Stimulated activated naive CD8-positive, alpha-beta T cell treated with anti-CD3 and anti-CD28 coated beads, Interleukin-15, Interleukin-2, amounts not matched to agents 100 ng/mL and 50 ng/mL, for 24 hours (primary cell): ENCODE data around the gene ERC2.

Experiments used
- H3K27ac Mint-ChIP-seq: one replicate; pipeline ENCODE4 v1.8.0; 2021; ENCODE audit warnings: mild to moderate bottlenecking, mixed read lengths
- H3K27me3 Mint-ChIP-seq: one replicate; pipeline ENCODE4 v1.8.0; 2021; ENCODE audit warnings: mixed read lengths
- H3K36me3 Mint-ChIP-seq: one replicate; pipeline ENCODE4 v1.8.0; 2021; ENCODE audit warnings: low read depth, mixed read lengths
- H3K4me1 Mint-ChIP-seq: one replicate; pipeline ENCODE4 v1.8.0; 2021; ENCODE audit warnings: low read depth, mixed read lengths
- H3K4me3 Mint-ChIP-seq: one replicate; pipeline ENCODE4 v1.8.0; 2021; ENCODE audit warnings: mild to moderate bottlenecking, mixed read lengths
- H3K9me3 Mint-ChIP-seq: one replicate; pipeline ENCODE4 v1.8.0; 2021; ENCODE audit warnings: mixed read lengths

The ERC2 gene

DNA sequence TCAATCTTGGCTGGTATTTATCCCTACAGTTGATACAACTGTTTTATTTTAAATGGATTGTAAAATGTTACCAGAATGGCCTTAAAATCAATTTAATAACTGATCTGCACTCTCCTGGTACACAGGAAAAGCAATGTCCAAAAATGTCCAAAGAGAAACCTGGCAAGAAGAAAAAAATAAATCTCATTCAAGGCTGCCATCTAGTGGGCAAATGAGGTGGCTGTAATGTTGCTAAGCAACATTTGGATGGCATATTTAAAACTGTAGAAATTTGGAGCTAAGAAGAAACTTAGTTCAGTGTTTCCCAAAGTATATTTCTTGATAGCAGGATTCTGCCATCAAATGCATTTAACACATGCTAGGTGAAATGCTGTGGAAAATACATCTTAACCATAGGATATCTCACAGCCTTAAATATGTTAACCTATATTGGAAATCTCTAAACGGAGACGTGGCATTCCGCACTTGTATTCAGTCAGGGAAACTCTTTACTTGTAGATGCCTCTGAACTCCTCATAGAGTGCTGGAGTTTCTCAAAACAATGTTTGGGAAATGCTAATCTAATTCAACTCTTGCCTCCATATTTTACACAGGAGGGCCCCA is 216.8 kb downstream of the ERC2 start:
- Mint-ChIP-seq H3K27ac (no peak overlapping the region), H3K9me3 (no peaks in the 10 kb centered on the region), H3K36me3 (no peaks in the 10 kb centered on the region), H3K4me3 (no peak overlapping the region), H3K4me1 (no peaks in the 10 kb centered on the region), H3K27me3 (no peaks in the 10 kb centered on the region)

GRCh38 chr3:56248021-56248420 is 220.2 kb downstream of the ERC2 start:
- Mint-ChIP-seq H3K9me3 (no peaks in the 10 kb centered on the region), H3K4me1 (no peaks in the 10 kb centered on the region), H3K27me3 (no peaks in the 10 kb centered on the region), H3K36me3 (no peaks in the 10 kb centered on the region), H3K27ac (no peak overlapping the region), H3K4me3 (no peak overlapping the region)

DNA sequence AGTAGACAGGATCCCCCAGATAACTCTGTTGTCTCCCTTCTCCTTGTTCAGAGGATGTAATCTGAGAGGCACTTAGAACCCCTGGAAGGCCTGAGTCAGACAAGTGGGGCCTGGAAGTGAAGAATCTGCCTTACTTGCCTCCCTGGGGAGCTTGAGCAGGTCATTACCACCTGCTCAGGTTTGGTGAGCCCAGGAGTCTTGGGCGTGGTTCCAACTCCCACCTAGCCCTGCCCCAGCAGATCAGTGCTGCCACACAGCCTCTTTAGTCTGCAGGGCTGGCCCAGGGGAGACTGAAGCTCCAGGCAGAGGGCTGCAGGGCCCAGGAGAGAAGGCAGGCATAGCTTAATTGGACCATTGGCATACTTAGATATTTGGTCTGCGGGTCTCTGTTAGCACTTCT is 230.0 kb downstream of the ERC2 start:
- no peak overlapping the region for H3K27ac Mint-ChIP-seq
- H3K27me3 Mint-ChIP-seq: peaks cover 3% of the 10 kb centered on the region
- no peak overlapping the region for H3K4me3 Mint-ChIP-seq
- no peaks in the 10 kb centered on the region for H3K4me1 Mint-ChIP-seq
- no peaks in the 10 kb centered on the region for H3K36me3 Mint-ChIP-seq
- H3K9me3 Mint-ChIP-seq: no peaks in the 10 kb centered on the region

DNA sequence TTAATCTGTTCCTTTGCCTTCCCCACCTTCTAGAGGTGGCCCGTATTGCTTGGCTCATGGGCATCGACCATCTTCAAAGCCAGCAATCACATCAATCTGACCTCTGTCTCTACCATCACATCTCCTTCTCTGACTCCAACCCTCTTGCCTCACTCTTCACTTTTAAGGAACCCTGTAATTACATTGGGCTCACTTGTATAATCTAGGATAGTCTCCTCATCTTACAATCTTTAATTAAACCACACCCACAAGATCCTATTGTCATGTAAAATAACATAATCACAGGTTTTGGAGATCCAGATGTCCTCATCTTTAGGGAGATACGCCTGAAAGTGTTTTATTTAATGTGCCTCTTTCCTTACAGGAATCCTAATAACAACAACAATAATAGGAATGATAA is 234.5 kb downstream of the ERC2 start:
- no peaks in the 10 kb centered on the region for H3K36me3 Mint-ChIP-seq
- peaks cover 3% of the 10 kb centered on the region for H3K27me3 Mint-ChIP-seq
- H3K4me1 Mint-ChIP-seq: no peaks in the 10 kb centered on the region
- no peak overlapping the region for H3K4me3 Mint-ChIP-seq
- no peak overlapping the region for H3K27ac Mint-ChIP-seq
- no peaks in the 10 kb centered on the region for H3K9me3 Mint-ChIP-seq

- H3K4me1 Mint-ChIP-seq: no peaks in the 10 kb centered on the region
- peaks cover 4% of the 10 kb centered on the region for H3K27me3 Mint-ChIP-seq
- H3K4me3 Mint-ChIP-seq: no peak overlapping the region
- no peaks in the 10 kb centered on the region for H3K9me3 Mint-ChIP-seq
- no peak overlapping the region for H3K27ac Mint-ChIP-seq
- no peaks in the 10 kb centered on the region for H3K36me3 Mint-ChIP-seq
These were observed 239.0 kb downstream of the ERC2 start for GRCh38 chr3:56229311-56229710.

GRCh38 chr3:56222866-56223265 is 245.4 kb downstream of the ERC2 start:
- no peak overlapping the region for H3K27ac Mint-ChIP-seq
- no peak overlapping the region for H3K4me3 Mint-ChIP-seq
- H3K36me3 Mint-ChIP-seq: no peaks in the 10 kb centered on the region
- H3K9me3 Mint-ChIP-seq: no peaks in the 10 kb centered on the region
- no peaks in the 10 kb centered on the region for H3K4me1 Mint-ChIP-seq
- peaks cover 3% of the 10 kb centered on the region for H3K27me3 Mint-ChIP-seq

GRCh38 chr3:56219894-56220805 is 248.1 kb downstream of the ERC2 start:
- Mint-ChIP-seq H3K36me3 (no peaks in the 10 kb centered on the region), H3K27ac (no peak overlapping the region), H3K4me1 (no peaks in the 10 kb centered on the region), H3K27me3 (peaks cover 3% of the 10 kb centered on the region), H3K4me3 (no peak overlapping the region), H3K9me3 (no peaks in the 10 kb centered on the region)

DNA sequence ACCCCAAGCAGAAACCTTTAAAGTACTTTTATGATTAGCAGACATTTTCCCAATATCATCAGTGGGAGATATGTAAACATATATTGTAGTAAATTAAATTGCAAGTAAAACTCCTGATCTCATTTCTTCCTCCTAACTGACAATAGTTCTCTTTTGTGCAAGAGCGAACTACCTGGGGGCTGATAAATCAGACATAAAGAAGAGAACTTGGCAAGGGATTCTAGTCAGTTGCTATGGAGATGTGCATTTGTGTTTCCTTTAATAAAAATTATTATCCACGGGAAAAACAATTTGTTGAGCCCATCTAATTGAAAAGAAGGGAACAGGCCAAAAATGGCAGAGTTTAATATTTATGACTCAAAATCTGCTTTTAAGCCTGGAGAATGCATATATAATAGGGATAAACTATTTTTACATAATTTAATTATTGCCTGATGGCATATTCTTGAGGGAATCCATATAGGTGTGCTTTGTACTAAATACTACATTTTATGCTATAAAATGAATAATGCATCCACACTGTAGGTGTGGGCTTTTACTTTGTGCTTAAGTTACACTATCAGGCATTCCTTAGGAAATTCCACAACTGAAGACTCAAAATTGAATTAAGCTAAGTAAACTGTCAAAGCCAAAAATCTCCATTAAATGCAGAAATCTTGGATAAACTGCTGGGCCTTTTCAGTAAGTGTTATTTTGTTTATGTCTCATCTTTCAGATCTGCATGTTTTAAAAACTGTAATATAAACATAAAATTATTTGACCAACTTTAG is 258.1 kb downstream of the ERC2 start:
- H3K27me3 Mint-ChIP-seq: peaks cover 4% of the 10 kb centered on the region
- no peaks in the 10 kb centered on the region for H3K9me3 Mint-ChIP-seq
- no peak overlapping the region for H3K27ac Mint-ChIP-seq
- no peaks in the 10 kb centered on the region for H3K36me3 Mint-ChIP-seq
- no peak overlapping the region for H3K4me3 Mint-ChIP-seq
- H3K4me1 Mint-ChIP-seq: no peaks in the 10 kb centered on the region

- no peaks in the 10 kb centered on the region for H3K36me3 Mint-ChIP-seq
- no peak overlapping the region for H3K4me3 Mint-ChIP-seq
These were observed 260.3 kb downstream of the ERC2 start for GRCh38 chr3:56207922-56208321.

GRCh38 chr3:56205406-56205805 is 262.9 kb downstream of the ERC2 start:
- H3K27me3 Mint-ChIP-seq: peaks cover 8% of the 10 kb centered on the region
- H3K4me1 Mint-ChIP-seq: no peaks in the 10 kb centered on the region
- H3K9me3 Mint-ChIP-seq: no peaks in the 10 kb centered on the region
- H3K4me3 Mint-ChIP-seq: no peak overlapping the region
- H3K27ac Mint-ChIP-seq: no peak overlapping the region
- H3K36me3 Mint-ChIP-seq: no peaks in the 10 kb centered on the region

More at GRCh38 chr3:56207922-56208321, 260.3 kb downstream of the ERC2 start:
- Mint-ChIP-seq H3K27me3 (peaks cover 8% of the 10 kb centered on the region), H3K4me1 (no peaks in the 10 kb centered on the region), H3K9me3 (no peaks in the 10 kb centered on the region), H3K27ac (no peak overlapping the region)

GRCh38 chr3:56202997-56203396 is 265.3 kb downstream of the ERC2 start:
- H3K9me3 Mint-ChIP-seq: no peaks in the 10 kb centered on the region
- no peaks in the 10 kb centered on the region for H3K36me3 Mint-ChIP-seq
- no peaks in the 10 kb centered on the region for H3K4me1 Mint-ChIP-seq
- no peak overlapping the region for H3K4me3 Mint-ChIP-seq
- peaks cover 8% of the 10 kb centered on the region for H3K27me3 Mint-ChIP-seq
- H3K27ac Mint-ChIP-seq: no peak overlapping the region

DNA sequence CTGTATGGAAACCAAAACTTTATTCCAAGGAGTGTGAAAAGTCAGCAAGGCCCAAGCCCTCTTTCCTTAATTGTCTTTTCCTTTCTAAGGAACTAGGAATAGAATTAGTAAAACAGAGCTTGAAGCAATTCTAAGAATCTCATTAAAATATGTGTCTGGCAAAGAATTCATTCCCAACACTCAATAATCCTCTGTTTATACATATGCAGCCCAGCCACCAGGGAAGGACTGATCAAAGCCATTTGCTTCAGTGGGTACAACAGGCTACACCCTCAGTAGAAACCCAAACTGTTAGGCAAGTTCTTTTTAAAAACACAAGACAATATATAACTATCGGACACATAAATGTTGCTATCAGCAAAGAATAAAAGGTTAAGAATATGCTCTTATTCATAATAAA is 266.9 kb downstream of the ERC2 start:
- no peak overlapping the region for H3K27ac Mint-ChIP-seq
- no peaks in the 10 kb centered on the region for H3K4me1 Mint-ChIP-seq
- no peak overlapping the region for H3K4me3 Mint-ChIP-seq
- no peaks in the 10 kb centered on the region for H3K36me3 Mint-ChIP-seq
- no peaks in the 10 kb centered on the region for H3K9me3 Mint-ChIP-seq
- H3K27me3 Mint-ChIP-seq: peaks cover 8% of the 10 kb centered on the region

DNA sequence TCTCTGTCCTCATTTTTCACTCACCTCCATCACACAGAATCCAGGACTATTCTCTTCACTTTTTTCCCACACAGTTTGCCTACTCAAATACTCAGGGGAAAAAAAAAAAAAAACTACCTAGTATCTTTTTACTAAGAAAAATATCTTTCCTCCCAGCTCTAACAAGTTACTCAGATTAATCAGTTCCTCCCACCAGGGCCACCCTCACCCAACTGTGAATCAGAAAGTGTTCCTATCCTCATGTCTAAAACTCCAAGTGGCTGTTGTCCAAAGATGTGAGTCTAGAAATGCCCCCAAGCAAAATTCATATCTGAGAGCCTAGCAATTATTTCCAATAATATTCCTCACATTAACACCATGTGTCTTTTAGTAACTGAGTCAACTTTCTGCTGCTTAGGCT is 268.0 kb downstream of the ERC2 start:
- H3K27ac Mint-ChIP-seq: no peak overlapping the region
- no peak overlapping the region for H3K4me3 Mint-ChIP-seq
- H3K36me3 Mint-ChIP-seq: no peaks in the 10 kb centered on the region

GRCh38 chr3:56197991-56198390 is 270.3 kb downstream of the ERC2 start:
- H3K9me3 Mint-ChIP-seq: no peaks in the 10 kb centered on the region
- no peaks in the 10 kb centered on the region for H3K4me1 Mint-ChIP-seq
- no peaks in the 10 kb centered on the region for H3K27me3 Mint-ChIP-seq
- no peak overlapping the region for H3K4me3 Mint-ChIP-seq
- H3K27ac Mint-ChIP-seq: no peak overlapping the region
- no peaks in the 10 kb centered on the region for H3K36me3 Mint-ChIP-seq

More for the DNA sequence above, 268.0 kb downstream of the ERC2 start:
- H3K27me3 Mint-ChIP-seq: peaks cover 6% of the 10 kb centered on the region
- no peaks in the 10 kb centered on the region for H3K4me1 Mint-ChIP-seq
- no peaks in the 10 kb centered on the region for H3K9me3 Mint-ChIP-seq
